ENCODE results near the gene NRBF2.

DNA sequence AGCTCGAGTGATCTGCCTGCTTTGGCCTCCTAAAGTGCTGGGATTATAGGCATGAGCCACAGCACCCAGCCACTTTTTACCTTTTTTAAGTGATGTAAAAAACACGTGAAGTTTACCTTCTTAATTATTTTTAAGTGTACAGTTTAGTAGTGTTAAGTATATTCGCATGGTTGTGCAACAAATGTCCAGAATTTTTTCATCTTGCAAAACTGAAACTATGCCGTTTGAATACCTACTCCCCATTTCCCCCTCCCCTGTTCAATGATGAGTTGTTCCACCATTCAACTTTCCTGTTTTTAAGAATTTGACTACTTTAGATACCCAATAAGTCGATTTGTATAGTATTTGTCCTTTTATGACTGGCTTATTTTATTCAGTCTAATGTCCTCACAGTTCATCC is 10.9 kb downstream of the NRBF2 start:
- TF ChIP-seq, protein P1, sequence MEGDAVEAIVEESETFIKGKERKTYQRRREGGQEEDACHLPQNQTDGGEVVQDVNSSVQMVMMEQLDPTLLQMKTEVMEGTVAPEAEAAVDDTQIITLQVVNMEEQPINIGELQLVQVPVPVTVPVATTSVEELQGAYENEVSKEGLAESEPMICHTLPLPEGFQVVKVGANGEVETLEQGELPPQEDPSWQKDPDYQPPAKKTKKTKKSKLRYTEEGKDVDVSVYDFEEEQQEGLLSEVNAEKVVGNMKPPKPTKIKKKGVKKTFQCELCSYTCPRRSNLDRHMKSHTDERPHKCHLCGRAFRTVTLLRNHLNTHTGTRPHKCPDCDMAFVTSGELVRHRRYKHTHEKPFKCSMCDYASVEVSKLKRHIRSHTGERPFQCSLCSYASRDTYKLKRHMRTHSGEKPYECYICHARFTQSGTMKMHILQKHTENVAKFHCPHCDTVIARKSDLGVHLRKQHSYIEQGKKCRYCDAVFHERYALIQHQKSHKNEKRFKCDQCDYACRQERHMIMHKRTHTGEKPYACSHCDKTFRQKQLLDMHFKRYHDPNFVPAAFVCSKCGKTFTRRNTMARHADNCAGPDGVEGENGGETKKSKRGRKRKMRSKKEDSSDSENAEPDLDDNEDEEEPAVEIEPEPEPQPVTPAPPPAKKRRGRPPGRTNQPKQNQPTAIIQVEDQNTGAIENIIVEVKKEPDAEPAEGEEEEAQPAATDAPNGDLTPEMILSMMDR (IDR thresholded peaks at IDR 0.05), result no peak
- TF ChIP-seq EZH2 (IDR thresholded peaks at IDR 0.05; ENCODE audit: borderline replicate concordance, insufficient read depth, low read depth, low read length, poor library complexity, severe bottlenecking), result no peak
